Type B pancreatic cell (in vitro differentiated cells): ENCODE measurements around the gene ACIN1. TPM values are rescaled to one million over a fixed set of nuclear protein-coding genes. Genes with fewer than 3 reads are reported as not detected.

Experiments used
- DNase-seq: peaks from one replicate; pipeline ENCODE4 v3.0.0; 2021; ENCODE audit warnings: mixed read lengths; ENCODE audit not compliant: unreplicated experiment; ENCODE audit errors: extremely low spot score
- H3K27ac Mint-ChIP-seq: 2 replicates; pipeline ENCODE4 v1.8.0; 2021; ENCODE audit warnings: mild to moderate bottlenecking, mixed read lengths
- H3K27me3 Mint-ChIP-seq: 2 replicates; pipeline ENCODE4 v1.8.0; 2021; ENCODE audit warnings: mixed read lengths
- H3K36me3 Mint-ChIP-seq: 2 replicates; pipeline ENCODE4 v1.8.0; 2021; ENCODE audit warnings: mixed read lengths
- H3K4me1 Mint-ChIP-seq: one replicate; pipeline ENCODE4 v1.8.0; 2021; ENCODE audit warnings: mixed read lengths; ENCODE audit not compliant: unreplicated experiment
- H3K4me3 Mint-ChIP-seq: 2 replicates; pipeline ENCODE4 v1.8.0; 2021; ENCODE audit warnings: mild to moderate bottlenecking, mixed read lengths
- H3K9me3 Mint-ChIP-seq: 2 replicates; pipeline ENCODE4 v1.8.0; 2021; ENCODE audit warnings: mixed read lengths
- total RNA-seq: library from RNA; stranded (reverse); gene quantifications from 2 replicates; pipeline ENCODE4 v1.2.1, GENCODE V29; 2021; ENCODE audit warnings: low replicate concordance
- TF ChIP-seq, protein P1 (sequence below): fragments of 200-600 bp; sonication (generic); conservative IDR thresholded peaks from 2 replicates; pipeline ENCODE4 v1.5.0; 2021; ENCODE audit warnings: antibody characterized with exemption, mild to moderate bottlenecking

ACIN1 gene
- total RNA-seq, 1 donor from 2014 or later: 342 TPM

DNA sequence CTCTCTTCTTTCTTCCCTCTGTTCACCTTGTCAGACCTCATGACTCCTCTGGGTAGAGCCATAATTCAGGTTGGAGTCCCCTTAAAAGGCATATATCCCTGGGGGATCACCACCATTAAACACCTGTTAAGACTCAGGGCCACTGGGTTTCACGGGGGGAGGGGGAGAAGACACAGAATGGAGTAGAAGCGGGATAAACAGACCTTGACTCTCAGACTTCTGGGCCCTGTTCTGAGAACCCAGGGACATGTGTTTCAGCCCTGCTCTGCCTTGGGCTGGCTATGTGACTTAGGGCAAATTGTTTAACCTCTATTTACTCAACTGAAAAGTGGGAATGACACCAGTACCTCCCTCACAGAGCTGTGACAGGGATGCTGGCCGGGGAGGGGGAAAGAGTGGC lies 42.3 kb downstream of the ACIN1 start:
- Mint-ChIP-seq H3K36me3 (peaks cover under 1% of the 10 kb centered on the region), H3K4me1 (peaks cover 9% of the 10 kb centered on the region), H3K27me3 (no peaks in the 10 kb centered on the region), H3K27ac (no peak overlapping the region), H3K9me3 (no peaks in the 10 kb centered on the region), H3K4me3 (no peak overlapping the region)
- TF ChIP-seq, protein P1, sequence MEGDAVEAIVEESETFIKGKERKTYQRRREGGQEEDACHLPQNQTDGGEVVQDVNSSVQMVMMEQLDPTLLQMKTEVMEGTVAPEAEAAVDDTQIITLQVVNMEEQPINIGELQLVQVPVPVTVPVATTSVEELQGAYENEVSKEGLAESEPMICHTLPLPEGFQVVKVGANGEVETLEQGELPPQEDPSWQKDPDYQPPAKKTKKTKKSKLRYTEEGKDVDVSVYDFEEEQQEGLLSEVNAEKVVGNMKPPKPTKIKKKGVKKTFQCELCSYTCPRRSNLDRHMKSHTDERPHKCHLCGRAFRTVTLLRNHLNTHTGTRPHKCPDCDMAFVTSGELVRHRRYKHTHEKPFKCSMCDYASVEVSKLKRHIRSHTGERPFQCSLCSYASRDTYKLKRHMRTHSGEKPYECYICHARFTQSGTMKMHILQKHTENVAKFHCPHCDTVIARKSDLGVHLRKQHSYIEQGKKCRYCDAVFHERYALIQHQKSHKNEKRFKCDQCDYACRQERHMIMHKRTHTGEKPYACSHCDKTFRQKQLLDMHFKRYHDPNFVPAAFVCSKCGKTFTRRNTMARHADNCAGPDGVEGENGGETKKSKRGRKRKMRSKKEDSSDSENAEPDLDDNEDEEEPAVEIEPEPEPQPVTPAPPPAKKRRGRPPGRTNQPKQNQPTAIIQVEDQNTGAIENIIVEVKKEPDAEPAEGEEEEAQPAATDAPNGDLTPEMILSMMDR: no peak
- DNase-seq: no peak

DNA sequence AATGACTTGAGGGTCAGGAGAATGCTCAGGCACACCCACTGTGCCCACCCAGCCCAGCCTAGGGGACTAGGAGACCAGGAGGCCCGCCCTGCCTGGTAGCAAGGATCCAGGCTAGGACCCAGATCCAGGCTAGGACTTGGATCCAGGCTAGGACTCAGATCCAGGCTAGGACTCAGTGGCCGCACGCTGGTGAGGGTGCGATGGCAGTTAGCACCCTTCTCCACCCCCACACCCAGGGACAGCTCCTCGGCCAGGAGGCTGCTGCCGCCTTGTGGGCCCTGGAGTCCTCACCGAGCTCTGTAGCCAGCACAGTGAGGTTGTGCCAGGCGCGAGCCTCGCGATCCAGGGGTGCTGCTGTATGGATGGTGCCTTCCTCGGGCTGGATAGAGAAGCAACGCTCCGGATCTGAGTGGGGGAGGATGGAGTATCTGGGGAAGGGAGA lies 42.7 kb downstream of the ACIN1 start:
- Mint-ChIP-seq H3K4me3 (no peak overlapping the region), H3K27ac (no peak overlapping the region), H3K27me3 (no peaks in the 10 kb centered on the region), H3K4me1 (peaks cover 9% of the 10 kb centered on the region), H3K36me3 (peaks cover 5% of the 10 kb centered on the region), H3K9me3 (no peaks in the 10 kb centered on the region)
- TF ChIP-seq, protein P1: no peak
- DNase-seq: no peak

DNA sequence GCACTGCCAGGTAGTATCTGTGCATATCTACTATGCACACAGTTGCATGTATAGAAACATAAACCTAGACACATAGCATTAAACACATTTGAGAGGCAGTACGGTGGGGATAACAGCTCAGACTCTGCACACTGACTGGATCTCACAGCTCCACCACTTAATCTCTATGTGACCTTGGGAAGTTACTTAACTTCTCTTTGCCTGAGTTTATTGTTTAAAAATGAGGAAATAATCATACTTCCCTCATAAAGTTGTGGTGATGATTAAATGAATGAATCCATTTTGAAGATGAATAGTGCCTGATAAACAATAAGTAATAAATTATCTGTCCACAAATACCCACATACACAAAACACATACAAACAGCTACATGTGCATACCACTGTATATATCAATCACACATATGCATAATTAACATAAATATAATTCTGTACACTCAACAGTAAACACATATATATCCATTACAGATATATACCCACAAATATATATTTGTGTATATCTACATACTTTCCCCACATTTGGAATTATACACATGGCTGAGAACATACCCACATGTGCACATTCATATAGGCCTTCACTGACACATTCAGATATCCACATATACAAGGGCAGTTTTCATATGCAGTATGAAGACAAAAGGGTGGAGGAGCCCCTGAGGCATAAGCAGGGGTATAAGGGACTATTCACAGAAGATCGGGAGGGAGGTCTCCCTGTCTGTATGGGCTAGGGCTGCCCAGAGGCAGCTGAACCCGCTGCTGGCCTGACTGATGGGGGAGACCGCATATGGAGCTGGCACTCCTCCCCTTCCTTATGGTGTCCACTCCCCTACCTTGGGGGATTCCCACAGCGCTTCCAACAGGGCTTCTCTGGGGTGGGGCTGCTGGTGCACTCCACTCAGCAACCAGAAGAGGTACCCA lies 43.5 kb downstream of the ACIN1 start:
- TF ChIP-seq, protein P1: no peak
- H3K27me3 Mint-ChIP-seq: no peaks in the 10 kb centered on the region
- H3K4me1 Mint-ChIP-seq: peaks cover 7% of the 10 kb centered on the region

DNA sequence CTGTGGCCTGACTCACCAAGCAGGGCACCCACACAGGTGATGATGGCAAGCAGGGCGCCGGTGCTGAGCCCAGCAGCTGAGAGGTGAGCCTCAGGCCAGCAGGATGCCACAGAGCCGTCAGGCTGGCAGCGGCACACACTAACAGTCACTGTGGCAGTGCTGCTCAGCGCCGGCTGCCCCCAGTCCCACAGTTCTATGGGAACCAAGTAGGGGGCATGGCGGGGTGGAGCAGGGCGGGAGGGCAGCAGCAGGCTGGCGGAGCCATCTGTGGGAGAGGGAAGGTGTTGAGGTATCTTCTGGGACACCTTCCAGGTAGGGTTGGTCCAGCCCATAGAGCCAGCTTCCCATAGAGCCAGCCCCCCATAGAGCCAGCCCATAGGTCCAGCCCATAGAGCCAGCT lies 45.9 kb downstream of the ACIN1 start:
- Mint-ChIP-seq H3K36me3 (peaks cover 5% of the 10 kb centered on the region), H3K4me3 (no peak overlapping the region), H3K27ac (no peak overlapping the region), H3K9me3 (no peaks in the 10 kb centered on the region), H3K27me3 (peaks cover 1% of the 10 kb centered on the region), H3K4me1 (peaks cover 1% of the 10 kb centered on the region)
- no peak for DNase-seq
- TF ChIP-seq, protein P1: no peak

More for the DNA sequence above, 43.5 kb downstream of the ACIN1 start:
- no peak overlapping the region for H3K27ac Mint-ChIP-seq
- peaks cover 5% of the 10 kb centered on the region for H3K36me3 Mint-ChIP-seq
- DNase-seq: no peak
- H3K9me3 Mint-ChIP-seq: no peaks in the 10 kb centered on the region
- H3K4me3 Mint-ChIP-seq: no peak overlapping the region

DNA sequence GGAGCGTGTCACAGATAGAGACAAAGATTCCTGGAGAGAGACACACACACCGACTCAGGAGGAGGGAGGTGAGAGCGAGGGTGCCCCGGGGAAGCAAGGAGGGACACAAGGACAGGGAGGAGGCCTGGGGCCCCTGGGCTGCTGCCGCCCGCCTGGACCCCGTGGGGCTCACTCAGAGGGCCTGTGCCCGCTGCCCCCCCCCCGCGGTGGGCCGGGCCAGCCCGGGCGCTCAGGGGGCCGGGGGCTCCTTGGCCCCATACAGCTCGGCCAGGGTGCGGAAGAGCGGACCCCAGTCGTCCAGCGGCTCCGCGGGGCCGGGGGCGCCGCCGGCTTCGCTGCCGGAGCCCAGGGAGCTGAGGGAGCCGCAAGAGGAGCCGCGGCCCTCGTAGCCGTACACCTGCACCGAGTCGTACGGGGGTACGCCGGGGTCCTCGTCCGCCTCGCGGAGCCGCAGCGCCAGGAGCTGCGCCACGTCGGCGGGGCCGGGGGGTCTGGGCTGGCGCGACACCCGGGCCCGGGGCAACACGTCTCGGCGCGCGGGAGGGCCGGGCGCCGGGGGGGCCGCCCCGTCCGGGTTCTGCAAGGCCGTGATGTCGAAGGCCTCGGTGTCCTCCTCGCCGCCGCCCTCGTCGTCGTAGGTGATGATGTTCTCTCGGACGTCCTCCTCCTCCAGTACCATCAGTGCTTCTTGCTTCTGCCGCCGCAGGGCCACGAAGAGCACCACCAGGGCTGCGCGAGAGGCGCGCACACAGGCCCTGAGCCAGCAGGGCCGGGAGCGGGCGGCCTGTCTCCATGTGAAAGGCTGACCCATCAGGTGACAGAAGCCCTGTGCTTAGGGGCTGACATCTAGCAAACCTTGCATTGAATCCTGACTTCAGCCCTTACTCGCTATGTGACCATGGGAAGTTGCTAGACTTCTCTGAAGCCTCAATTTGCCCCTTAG lies 46.9 kb downstream of the ACIN1 start:
- no peak overlapping the region for H3K27ac Mint-ChIP-seq
- TF ChIP-seq, protein P1: no peak
- no peak for DNase-seq
- H3K4me1 Mint-ChIP-seq: peaks cover 5% of the 10 kb centered on the region
- H3K36me3 Mint-ChIP-seq: peaks cover 5% of the 10 kb centered on the region
- H3K9me3 Mint-ChIP-seq: no peaks in the 10 kb centered on the region
- H3K27me3 Mint-ChIP-seq: peaks cover 7% of the 10 kb centered on the region
- H3K4me3 Mint-ChIP-seq: no peak overlapping the region
